Pulmonary artery endothelial cell (primary cell): ENCODE data around the gene BCL2L1. TPM values are rescaled to one million over a fixed set of nuclear protein-coding genes. Genes with fewer than 3 reads are reported as not detected.
"Not testable (repeated sequence)": the region's sequence is repeated elsewhere in the genome, so short reads cannot be mapped to it uniquely, and the experiment has no call there.

Experiments
- DNase-seq: peaks from one replicate; pipeline ENCODE4 v3.0.0-alpha.2; 2011; ENCODE audit warnings: low read depth, low spot score
- total RNA-seq: library from RNA; depleted of rRNA; stranded (reverse); fragments of >200 nt; gene quantifications from 2 replicates; pipeline ENCODE4 v1.2.3, GENCODE V29; 2014

BCL2L1 gene
- total RNA-seq, 1 donor from 2014 or later = 81.2 TPM

DNA sequence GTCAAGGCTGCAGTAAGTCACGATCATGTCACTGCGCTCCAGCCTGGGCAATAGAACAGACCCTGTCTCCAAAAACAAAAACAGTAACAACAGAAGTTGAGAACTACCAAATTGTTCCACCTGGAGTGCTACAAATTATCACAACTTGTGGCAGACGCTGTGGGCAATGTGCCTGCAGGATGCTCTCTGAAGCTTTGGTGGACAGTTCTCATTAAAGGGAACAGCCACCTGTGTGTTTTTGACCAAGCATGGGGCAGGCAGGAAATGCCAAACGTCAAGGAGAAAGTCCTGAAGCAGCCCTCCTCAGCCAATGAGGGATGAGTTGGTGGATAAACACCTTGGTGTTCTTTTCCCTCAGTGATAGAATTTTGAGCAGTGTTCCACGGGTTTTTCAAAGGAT is 69.1 kb downstream of the BCL2L1 start:
- no peak for DNase-seq

DNA sequence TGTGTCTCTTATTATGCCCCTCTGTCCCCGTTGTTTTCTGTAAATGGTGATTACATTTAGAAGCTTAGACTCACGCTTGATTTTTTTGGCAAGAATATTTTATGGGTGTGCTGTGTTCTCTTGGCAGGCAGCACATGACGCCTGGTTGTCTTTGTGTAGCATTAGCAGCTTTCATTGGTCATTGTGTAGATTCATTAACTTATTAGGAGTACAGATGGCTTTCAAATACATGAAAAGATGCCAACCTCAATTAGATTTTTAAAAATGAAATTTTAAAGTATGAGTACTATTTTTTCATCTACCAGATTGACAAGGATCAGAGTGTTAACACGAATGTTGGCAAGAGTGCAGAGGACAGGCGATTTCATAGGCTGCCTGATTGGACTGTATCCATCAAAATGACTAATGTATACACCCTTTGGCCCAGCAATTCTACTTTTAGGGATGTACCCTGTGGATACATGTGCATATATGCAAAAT is 69.7 kb downstream of the BCL2L1 start:
- DNase-seq = no peak

DNA sequence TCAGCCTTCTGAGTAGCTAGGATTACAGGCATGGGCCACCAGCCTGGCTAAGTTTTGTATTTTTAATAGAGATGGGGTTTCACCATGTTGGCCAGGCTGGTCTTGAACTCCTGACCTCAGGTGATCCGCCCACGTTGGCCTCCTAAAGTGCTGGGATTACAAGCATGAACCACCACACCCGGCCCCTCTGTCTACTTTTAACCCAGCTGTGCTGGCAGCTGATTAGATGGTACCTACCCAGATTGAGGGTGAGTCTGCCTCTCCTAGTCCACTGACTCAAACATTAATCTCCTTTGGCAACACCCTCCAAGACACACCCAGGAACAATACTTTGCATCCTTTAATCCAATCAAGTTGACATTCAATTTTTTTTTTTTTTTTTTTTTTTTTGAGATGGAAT is 74.6 kb downstream of the BCL2L1 start:
- not testable (repeated sequence) for DNase-seq

DNA sequence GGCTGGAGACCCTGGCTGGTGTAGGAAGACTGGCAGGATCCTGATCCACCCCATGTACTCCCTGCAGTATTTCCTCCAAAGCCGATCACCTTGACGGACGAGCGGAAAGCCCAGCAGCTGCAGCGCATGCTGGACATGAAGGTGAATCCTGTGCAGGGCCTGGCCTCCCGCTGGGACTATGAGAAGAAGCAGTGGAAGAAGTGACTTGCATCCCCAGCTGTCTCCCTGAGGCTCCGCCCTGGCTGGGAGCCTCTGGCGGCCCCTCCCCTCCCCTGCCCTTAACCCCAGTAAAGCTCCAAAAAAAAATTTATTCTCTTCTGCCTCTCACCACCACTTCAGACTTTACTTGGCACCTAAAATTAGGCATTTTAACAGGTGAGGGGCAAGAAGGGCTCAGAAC is 78.0 kb downstream of the BCL2L1 start:
- DNase-seq = no peak

DNA sequence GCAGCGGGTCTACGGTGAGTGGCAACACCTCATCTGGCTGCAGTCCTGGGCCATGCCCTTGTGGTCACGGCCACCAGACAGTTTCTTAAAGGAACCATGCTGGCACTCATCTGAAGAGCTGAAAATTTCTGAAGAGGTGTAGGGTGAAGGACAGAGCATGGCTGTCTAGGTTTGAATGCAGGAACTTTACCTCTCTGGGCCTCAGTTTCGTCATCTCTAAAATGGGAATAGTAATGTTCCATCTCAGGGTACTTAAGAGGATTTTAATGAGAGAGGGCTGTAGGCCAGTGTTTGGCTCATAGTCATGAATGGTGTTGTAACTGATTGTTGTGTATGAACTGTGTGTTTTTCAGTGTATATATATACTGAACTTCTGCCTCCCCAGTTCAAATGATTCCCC is 79.1 kb downstream of the BCL2L1 start:
- no peak for DNase-seq

DNA sequence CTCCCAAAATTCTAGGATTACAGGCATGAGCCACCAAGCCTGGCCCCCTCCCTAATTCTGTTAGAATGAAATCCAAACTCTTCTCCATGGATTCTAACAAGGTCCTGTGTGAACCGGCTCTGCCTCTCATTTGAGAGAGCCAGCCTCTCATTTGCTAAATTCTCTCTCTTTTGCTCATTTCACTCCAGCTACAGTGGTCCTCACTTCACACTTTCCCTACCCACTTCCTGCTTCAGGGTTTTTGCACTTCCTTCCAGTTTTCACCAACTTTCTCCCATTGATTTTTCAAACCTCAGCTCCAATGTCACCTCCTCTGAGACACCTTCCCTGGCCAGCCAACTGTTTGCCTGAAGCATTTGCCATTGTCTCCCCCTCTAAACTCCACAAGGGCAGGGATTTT is 79.8 kb downstream of the BCL2L1 start:
- DNase-seq = no peak

DNA sequence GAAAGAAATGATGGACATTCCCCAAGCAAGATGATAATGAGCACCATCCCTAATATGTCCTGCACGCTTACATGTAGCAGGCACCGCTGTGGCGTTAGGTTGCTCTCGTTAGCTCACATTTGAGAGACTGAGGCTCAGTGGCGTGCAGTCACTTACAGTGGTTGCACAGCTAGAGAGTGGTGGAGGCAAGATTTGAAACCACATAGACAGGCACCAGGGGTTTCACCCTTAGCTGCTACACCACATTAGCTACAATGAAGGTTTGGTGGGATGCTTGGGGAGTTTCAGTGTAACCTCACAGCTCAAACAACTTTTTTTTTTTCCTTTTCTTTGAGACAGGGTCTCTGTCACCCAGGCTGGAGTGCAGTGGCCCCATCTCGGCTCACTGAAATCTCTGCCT is 81.3 kb downstream of the BCL2L1 start:
- DNase-seq = no peak

DNA sequence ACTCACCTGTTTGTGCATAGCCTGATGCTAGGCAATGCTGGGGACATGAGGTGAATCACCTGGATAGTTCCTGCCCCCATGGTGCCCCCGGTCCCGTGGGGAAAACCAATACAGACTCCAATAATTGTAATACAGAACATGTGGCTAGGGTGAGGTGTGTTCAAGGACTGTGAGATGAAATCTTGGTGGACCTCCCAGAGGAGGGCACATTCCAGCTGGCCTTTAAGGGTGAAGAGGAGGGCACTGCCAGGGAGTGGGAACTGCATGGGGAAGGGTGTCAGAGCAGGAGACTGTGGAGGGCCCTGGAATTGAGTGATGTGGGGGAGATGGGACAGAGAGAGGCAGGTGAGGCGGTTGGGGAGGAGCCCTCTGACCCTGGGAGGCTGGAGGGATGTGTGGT is 82.4 kb downstream of the BCL2L1 start:
- DNase-seq = no peak

DNA sequence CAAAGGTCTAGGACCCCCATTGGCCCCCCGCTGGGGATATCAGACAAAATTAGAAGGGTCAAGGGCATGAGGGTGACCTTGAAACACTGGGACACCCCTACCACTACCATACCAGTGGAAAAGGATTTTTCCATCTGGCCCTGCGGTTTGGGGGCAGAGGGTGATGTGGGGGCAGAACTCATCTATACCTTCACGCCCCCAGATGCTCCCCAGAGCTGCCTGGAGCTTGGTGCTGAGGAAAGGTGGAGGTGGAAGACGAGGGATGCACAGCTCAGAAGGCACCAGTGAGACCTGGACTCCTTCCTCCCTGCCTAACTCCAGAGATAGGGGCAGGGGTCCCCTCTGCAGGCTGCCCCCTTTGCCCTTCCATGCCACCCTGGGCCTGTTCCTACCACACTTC is 83.9 kb downstream of the BCL2L1 start:
- no peak for DNase-seq

DNA sequence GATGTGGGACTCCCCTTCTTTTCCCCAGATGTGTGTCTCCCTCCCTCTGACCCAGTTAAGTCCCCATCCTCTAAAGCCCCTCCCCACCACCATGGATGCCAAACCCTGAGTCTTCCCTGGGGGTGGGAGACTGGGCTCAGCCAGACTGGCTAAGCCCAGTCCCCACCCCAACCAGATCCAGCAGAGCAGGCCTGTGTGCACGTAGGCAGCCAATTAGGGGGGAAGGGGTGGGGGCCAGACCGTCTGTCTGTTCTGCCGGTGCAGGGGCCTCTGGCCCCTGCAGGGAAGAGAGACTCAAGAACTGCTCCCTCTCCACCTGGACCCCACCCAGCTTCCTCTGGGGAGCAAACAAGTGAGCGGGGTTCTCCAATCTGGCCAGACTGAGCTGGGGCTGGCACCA is 84.4 kb downstream of the BCL2L1 start:
- no peak for DNase-seq

DNA sequence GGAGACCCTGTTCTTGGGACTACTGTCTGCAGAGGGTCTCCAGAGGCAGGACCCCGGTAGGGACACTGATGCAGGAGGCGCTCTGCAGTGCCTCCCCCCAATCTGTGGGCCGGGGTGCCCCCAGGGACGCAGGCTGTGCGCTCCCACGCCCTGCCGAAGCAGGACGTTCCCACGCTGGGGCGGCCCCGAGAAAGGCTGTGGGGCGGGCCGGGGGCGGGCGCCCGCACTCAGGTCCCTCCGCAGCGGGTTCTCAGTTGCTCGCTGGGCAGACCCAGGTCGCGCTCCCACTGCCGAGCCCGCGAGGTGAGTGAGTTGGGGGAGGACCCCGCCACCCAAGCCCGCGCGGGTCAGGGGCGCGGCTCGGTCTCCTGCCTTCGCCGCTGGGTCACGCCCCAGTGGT is 85.0 kb downstream of the BCL2L1 start, which contains the start of gene COX4I2:
Gene COX4I2, plus strand, starts transcription at position 253 of the 400 bp plus-strand sequence. CDS start 1,106 bp downstream, outside the sequence.
- DNase-seq = no peak

DNA sequence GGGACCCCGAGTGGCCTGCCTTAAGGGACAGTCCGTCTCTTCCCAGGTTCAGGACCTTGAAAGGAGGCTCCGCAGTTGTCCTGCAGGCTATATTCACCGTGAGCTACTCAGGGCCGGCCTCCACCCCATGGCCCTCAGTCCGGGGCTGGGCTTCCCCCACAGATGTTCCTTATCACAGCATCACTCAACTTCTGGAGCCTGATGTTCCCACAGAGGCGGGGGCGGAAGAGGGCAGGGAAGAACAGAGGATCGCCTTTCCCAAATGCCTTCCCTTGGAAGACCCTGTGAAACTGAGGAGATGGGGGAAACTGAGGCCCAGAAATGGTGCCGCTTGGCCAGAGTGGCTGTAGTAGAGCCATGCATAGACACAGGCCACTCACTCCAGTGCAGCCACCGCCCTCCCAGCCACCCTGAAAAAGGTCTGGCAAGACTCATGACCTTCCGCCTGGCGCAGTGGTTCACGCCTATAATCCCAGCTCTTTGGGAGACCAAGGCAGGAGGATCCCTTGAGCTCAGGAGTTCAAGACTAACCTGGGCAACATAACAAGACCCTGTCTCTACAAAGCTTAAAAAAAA is 89.2 kb downstream of the BCL2L1 start:
- no peak for DNase-seq

DNA sequence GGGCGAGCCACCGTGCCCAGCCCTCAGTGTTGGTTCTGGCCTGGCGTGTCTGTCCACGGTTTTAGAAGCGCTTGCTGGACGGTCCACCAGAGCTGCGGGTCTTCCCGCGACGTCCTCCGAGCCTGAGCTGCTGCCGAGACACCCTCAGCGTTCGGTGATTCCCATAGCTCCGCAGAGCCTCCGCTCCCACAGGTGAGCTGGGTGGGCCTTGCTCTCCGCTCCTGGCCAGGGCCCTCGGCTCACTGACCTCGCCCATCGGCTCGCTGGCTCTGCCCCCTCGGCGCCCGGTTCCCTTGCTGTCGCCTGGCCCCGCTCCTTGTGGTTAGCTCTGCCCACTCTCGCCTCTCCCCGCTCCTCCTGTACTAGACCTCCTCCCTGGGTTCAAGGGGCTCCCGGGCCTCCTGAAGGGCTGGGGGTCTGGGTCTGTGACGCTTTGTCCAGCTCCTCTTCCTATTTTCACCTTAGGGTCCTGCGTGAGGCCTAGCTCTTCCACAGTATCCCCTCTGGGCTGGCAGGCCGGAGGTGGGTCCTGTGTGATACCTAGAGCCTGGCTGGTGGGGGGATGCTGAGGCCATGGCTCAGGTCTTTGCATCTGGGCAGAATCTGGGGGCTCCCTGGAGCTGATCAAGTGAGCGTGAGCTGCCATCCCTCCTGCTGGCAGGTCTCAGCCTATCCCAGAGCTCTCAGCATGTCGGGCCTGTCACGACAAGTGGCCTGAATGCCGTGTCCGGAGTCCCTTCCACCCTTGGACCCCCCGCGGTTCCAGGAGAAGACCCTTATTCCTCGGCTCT is 89.9 kb downstream of the BCL2L1 start:
- no peak for DNase-seq

DNA sequence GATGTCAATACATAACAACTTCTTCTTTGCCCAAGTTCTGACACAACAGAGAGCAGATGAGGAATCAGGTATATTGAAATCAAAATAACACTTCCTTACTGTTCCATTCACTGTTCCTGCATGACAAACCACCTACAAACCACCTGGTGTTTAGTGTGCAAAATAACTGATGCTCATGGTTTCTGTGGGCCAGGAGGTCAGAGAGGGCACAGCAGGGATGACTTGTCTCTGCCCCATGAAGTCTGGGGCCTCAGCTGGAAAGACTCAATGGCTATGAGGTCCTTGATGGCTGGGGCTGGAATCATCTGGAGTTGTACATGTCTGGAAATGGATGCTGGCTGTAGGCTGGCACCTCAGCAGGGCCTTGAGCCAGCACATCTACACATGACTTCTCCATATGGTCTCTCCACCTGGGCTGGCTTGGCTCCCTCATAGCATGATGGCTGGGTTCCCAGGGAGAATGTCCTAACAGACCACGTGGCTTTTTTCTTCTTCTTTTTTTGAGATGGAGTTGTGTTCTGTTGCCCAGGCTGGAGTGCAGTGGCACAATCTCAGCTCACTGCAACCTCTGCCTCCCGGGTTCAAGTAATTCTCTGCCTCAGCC is 92.4 kb downstream of the BCL2L1 start:
- DNase-seq = no peak

DNA sequence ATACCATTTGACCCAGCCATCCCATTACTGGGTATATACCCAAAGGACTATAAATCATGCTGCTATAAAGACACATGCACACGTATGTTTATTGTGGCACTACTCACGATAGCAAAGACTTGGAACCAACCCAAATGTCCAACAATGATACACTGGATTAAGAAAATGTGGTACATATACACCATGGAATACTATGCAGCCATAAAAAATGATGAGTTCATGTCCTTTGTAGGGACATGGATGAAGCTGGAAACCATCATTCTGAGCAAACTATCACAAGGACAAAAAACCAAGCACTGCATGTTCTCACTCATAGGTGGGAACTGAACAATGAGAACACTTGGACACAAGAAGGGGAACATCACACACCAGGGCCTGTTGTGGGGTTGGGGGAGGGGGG is 94.6 kb downstream of the BCL2L1 start:
- not testable (repeated sequence) for DNase-seq

DNA sequence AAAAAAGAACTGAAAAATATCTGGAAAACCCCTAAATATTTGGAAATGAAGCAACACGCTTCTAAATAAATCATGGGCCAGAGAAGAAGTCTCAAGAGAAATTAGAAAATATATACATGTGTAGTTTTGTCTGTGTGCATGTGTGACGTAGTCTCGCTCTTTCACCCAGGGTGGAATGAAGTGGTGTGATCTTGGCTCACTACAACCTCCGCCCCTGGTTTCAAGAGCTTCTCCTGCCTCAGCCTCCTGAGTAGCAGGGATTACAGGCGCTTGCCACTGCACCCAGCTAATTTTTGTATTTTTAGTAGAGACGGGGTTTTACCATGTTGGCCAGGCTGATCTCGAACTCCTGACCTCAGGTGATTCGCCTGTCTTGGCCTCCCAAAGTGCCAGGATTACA is 96.1 kb downstream of the BCL2L1 start:
- not testable (repeated sequence) for DNase-seq

DNA sequence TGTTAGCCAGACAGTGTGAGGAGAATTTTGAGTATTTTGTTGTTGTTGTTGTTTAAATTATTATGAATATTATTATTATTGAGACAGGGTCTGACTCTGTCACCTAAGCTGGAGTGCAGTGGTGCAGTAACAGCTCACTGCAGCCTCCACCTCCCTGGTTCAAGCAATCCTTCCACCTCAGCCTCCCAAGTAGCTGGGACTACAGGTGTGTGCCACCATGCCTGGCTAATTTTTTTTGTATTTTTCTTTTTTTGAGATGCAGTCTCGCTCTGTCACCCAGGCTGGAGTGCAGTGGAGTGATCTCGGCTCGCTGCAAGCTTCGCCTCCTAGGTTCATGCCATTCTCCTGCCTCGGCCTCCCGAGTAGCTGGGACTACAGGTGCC is 99.6 kb downstream of the BCL2L1 start:
- not testable (repeated sequence) for DNase-seq

DNA sequence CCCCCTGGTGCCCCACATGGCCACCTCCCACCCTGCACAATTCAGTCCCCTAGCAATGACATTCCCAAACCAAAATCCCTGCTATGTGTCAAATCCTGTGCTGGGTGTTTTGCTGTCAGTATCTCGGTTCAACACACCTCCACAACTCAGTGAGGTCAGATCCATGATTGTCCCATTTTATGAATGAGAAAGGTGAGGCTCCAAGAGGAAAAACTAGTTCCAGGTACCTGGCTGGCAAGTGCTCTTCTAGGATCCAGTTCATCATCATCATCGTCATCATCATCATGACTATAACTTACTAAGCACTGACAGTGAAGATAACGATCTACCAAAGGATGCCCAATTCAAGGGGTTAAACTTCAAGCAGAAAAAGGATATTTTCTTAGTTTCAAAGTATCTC is 102.4 kb downstream of the BCL2L1 start:
- DNase-seq = no peak

DNA sequence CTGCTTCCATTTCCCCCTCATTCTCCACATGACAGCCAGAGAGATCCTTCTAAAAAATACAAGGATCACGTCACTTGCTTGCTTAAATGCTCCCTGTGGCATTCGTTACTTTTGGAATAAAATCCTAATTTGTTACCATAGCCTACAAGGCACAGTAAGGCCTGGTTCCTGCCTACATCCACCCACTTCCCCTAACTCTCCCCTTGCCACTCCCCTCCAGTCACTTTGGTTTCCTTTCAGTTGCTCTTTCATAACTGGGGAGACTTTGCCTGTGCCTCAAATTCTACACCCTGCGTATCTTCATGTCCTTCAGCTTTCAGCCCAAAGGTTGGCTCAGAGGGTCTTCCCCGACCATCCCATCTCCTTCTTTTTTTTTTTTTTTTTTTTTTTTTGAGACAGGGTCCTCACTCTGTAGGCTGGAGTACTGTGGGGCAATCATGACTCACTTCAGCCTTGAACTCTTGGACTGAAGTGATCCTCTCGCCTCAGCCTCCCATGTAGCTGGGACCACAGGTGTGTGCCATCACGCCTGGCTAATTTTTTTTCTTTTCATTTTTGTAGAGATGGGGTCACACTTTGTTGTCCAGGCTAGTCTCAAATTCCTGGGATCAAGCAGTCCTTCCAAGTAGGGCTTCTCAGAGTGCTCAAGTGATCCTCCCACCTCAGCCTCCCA is 105.1 kb downstream of the BCL2L1 start:
- DNase-seq = no peak

DNA sequence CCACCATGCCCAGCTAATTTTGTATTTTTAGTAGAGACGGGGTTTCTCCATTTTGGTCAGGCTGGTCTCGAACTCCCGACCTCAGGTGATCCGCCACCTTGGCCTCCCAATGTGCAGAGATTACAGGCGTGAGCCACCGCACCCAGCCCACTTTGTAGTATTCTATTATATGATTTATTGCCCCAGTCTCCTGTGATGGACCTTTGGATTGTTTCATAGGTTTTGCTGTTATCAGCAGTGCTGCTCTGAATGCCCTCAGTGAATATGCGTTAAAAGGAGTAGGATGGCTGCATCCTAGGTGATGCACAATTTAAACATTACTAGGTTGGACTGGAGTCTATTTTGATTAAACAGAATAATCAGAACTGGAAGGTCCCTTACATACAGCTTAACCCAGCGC is 107.3 kb downstream of the BCL2L1 start:
- DNase-seq = no peak
